GM19099 (cell line): ENCODE results near the gene DHRSX.

Source experiments
- POLR2A ChIP-seq: IDR thresholded peaks from 3 replicates; pipeline ENCODE4 v1.6.1; 2011; ENCODE audit warnings: low read depth; ENCODE audit not compliant: insufficient read length; ENCODE audit errors: extremely low read depth

The DHRSX gene

GRCh38 chrX:2521927-2522386 lies 21.2 kb upstream of the DHRSX start:
- TF ChIP-seq POLR2A = no peak

- no peak for TF ChIP-seq POLR2A
Observed at GRCh38 chrX:2521092-2521926, 20.5 kb upstream of the DHRSX start.

GRCh38 chrX:2520539-2520938 lies 19.8 kb upstream of the DHRSX start:
- TF ChIP-seq POLR2A = no peak

GRCh38 chrX:2517055-2517454 lies 16.3 kb upstream of the DHRSX start:
- TF ChIP-seq POLR2A = no peak

- no peak for TF ChIP-seq POLR2A
Observed at GRCh38 chrX:2516623-2517022, 15.8 kb upstream of the DHRSX start.

GRCh38 chrX:2514131-2514530 lies 13.4 kb upstream of the DHRSX start:
- TF ChIP-seq POLR2A = no peak

GRCh38 chrX:2513121-2513664 lies 12.4 kb upstream of the DHRSX start:
- no peak for TF ChIP-seq POLR2A

- TF ChIP-seq POLR2A = no peak
Observed at GRCh38 chrX:2512501-2512900, 11.7 kb upstream of the DHRSX start.

GRCh38 chrX:2511326-2511725 lies 10.6 kb upstream of the DHRSX start:
- TF ChIP-seq POLR2A = no peak

GRCh38 chrX:2508648-2509335 lies 8.0 kb upstream of the DHRSX start:
- TF ChIP-seq POLR2A = no peak

- TF ChIP-seq POLR2A = no peak
Observed at GRCh38 chrX:2507904-2508627, 7.3 kb upstream of the DHRSX start.

GRCh38 chrX:2507196-2507595 lies 6.4 kb upstream of the DHRSX start:
- no peak for TF ChIP-seq POLR2A

- TF ChIP-seq POLR2A = no peak
Observed at GRCh38 chrX:2504706-2505332, 4.0 kb upstream of the DHRSX start.

GRCh38 chrX:2503591-2504500 lies 3.1 kb upstream of the DHRSX start:
- no peak for TF ChIP-seq POLR2A
